HG03060 (cell line): ENCODE results near the gene NRXN3.

Experiments used
- ATAC-seq: cut with Tn5 transposase; IDR thresholded peaks from one replicate; pipeline ENCODE4 v1.9.1; 2021; ENCODE audit warnings: low read depth, moderate number of reproducible peaks; ENCODE audit not compliant: unreplicated experiment

NRXN3 gene

GRCh38 chr14:79418649-79419415, 1248.7 kb downstream of the NRXN3 start:
- ATAC-seq: no peak

GRCh38 chr14:79419571-79420327, 1249.6 kb downstream of the NRXN3 start:
- no peak for ATAC-seq

DNA sequence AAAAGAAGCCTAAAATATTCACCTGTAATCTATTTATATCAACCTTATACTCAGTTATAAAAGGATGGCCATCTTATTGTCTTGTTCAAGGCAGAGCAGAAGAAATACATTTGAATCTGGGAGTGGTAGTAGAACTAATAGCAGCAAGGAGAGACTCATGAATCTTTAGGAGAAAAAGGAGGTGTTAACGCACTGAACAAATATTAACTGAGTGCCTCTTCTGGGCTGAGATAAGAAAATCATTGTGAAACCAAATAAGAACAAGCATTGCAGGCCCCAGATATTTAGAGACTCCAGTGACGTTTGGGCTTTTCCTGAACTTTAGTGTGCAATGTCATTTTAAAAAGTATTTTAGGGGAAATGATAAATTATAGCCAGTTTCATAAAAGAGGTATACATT, 1250.6 kb downstream of the NRXN3 start:
- ATAC-seq: no peak

DNA sequence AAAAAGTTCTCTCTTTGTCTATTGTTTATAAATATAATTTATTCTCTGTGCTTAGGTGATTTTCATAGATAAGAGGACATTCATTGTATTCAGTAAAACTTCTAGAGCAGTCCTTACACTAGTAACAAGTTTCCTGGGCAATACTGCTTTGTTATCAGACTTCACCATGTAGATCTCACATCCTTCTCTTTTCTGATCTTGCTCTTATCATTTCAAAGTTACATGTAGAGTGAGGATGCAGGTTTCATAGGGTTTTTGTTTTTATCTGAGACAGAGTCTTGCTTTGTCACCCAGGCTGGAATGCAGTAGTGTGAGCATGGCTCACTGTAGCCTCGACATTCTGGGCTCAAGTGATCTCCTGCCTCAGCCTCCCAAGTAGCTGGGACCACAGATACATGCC, 1251.6 kb downstream of the NRXN3 start:
- ATAC-seq: no peak

DNA sequence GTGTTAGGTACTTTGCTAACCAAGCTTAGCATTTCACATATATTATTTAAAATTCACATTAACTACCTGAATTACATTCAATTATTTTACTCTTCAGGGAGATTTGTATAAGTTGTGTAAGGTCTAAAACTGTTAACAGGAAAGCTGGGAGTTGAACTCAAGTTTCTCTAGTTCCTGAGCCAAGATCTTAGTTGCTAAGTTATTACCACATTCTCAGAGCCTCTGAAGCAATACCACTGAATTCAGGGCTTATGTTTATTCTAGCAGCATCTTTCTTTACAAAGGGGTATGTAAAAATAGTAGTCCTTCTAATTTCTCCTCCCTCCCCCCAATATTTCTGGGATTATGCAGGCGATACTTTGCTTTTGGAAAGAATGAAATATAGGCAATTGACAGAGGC, 1254.3 kb downstream of the NRXN3 start:
- ATAC-seq: no peak

GRCh38 chr14:79426103-79426755, 1256.1 kb downstream of the NRXN3 start:
- no peak for ATAC-seq

DNA sequence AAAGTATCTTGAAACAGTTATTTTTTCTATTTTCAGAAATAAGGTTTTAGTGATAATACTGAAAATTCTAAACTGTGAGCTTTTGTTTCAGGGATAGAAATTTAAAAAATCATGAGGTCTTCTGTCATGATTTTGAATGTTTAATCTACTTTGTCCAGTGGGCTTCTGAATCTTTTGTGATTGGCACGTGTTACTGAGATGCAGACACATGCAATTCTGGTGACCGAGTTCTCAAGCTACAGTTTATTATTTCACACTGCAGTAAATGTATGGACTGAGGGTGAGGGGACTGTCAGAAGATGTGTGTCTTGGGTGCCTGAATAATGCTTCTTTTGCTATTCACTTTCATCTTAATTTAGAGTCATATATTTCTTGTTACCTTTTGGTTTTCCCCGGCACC, 1262.5 kb downstream of the NRXN3 start:
- no peak for ATAC-seq

GRCh38 chr14:79436335-79436734, 1266.2 kb downstream of the NRXN3 start:
- no peak for ATAC-seq

- no peak for ATAC-seq
These were observed 1267.8 kb downstream of the NRXN3 start for GRCh38 chr14:79437951-79438350.

- no peak for ATAC-seq
These were observed 1268.6 kb downstream of the NRXN3 start for GRCh38 chr14:79438696-79439342.

GRCh38 chr14:79442786-79443185, 1272.6 kb downstream of the NRXN3 start:
- ATAC-seq: no peak

GRCh38 chr14:79443602-79444001, 1273.4 kb downstream of the NRXN3 start:
- ATAC-seq: no peak

GRCh38 chr14:79448960-79449359, 1278.8 kb downstream of the NRXN3 start:
- ATAC-seq: no peak

DNA sequence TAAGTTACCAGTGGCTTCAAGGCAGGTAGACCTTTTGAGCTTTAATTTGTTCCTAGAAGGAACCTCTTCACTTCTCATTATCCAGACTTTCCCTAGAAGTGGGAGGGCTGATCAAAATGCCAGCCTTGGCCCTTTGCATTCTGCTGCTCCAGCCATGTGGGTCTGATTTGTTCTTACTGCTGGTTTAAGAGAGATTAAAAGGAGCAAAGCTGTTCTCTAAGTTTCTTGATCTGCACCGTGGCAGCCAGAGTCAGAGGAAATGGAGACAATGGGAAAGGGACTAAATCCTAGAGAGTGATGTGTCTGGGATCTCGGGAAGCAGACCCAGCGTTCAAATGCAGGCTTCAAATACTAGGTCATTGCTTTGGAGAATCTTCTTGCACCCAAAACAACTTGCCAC, 1281.4 kb downstream of the NRXN3 start:
- no peak for ATAC-seq

DNA sequence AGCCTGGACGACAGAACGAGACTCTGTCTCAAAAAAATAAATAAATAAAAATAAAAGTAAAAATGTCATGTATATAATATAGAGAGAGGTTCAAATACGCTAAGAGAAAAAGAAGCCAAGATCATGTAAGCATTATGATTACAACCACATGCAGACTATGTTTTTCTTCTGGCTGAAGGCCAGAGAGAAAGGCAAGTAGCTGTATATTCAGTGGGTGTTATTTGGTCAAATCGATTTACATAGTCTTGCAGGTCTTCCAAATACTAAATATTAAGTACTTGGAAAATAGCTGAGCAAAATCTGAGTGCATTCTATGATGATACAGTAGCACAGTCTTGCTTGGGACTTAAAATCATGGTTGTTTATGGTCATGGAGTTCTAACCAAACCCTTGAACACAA, 1283.1 kb downstream of the NRXN3 start:
- no peak for ATAC-seq

- ATAC-seq: no peak
These were observed 1294.3 kb downstream of the NRXN3 start for GRCh38 chr14:79464468-79464867.

- no peak for ATAC-seq
These were observed 1295.5 kb downstream of the NRXN3 start for GRCh38 chr14:79465651-79466050.

- ATAC-seq: no peak
These were observed 1296.9 kb downstream of the NRXN3 start for GRCh38 chr14:79466938-79467527.

- no peak for ATAC-seq
These were observed 1297.7 kb downstream of the NRXN3 start for GRCh38 chr14:79467835-79468234.

DNA sequence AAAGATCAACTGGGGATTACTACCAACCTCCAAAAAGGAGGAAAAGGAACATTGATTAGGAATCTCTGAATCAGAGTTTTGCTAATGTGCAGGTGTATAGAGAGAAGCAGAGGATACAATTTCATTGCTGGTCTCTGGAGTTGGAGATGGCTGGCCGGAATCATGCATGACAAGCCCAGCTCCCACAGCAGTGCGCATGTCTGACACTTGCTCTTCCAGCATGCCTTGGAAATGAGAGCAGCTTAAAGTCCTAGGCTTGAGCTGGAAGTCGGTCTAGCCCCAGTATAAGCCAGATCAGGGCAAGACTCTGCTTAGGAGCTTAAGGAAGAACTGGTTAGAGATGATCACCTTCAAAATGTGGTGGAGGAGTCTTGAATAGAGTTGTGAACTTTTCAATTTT, 1298.3 kb downstream of the NRXN3 start:
- no peak for ATAC-seq

DNA sequence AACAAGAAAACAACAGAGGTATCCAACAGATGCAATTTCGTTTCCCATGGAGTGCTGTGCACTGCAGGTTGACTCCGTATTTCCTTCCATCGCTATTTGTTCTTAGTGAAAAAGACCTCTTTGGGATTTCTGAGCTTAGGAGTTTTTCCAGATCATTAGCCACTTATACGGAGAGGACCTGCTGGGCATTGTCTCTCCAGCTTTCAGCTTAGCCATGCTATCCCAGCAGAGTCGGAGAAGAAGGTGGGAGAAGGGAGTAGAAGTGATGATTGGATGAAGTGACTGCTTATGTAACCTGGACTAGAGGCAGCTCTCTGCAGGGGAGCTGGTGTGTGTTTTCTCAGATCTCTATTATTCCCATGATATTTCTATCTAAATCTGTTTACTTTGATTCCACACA, 1303.5 kb downstream of the NRXN3 start:
- no peak for ATAC-seq
